HepG2 (cell line): ENCODE measurements around the gene IL17RB. TPM values are rescaled to one million over a fixed set of nuclear protein-coding genes. Genes with fewer than 3 reads are reported as not detected.
A peak's percentile ranks its signal among the peaks of the same experiment; 100 is the strongest.

Experiments
- AGO1 ChIP-seq: fragments of 200-400 bp; formaldehyde crosslinking; IDR thresholded peaks from 2 replicates; pipeline ENCODE4 v1.6.1; 2017; ENCODE audit warnings: mild to moderate bottlenecking, low read depth, low read length, moderate library complexity; ENCODE audit not compliant: poor library complexity, severe bottlenecking
- ATRX ChIP-seq: sonication (generic); formaldehyde crosslinking; IDR thresholded peaks from 2 replicates; pipeline ENCODE4 v1.4.0; 2020; ENCODE audit warnings: missing genetic modification reagents, borderline replicate concordance
- BRCA1 ChIP-seq: sonication (generic); formaldehyde crosslinking; IDR thresholded peaks from 2 replicates; pipeline ENCODE4 v1.4.0; 2020; ENCODE audit warnings: missing genetic modification reagents
- CEBPG ChIP-seq: IDR thresholded peaks from 2 replicates; pipeline ENCODE4 v1.6.1; 2016
- HMGA1 ChIP-seq: sonication (generic); formaldehyde crosslinking; conservative IDR thresholded peaks from 2 replicates; pipeline ENCODE4 v1.4.0; 2020; ENCODE audit warnings: missing genetic modification reagents
- HOXD1 ChIP-seq: sonication (generic); formaldehyde crosslinking; IDR thresholded peaks from 2 replicates; pipeline ENCODE4 v1.5.0; 2020; ENCODE audit warnings: missing genetic modification reagents
- MED8 ChIP-seq: sonication (generic); formaldehyde crosslinking; IDR thresholded peaks from 2 replicates; pipeline ENCODE4 v1.8.1; 2023; ENCODE audit warnings: mild to moderate bottlenecking, missing genetic modification reagents; ENCODE audit not compliant: insufficient replicate concordance
- SSRP1 ChIP-seq: IDR thresholded peaks from 2 replicates; pipeline ENCODE4 v1.6.1; 2016; ENCODE audit warnings: control low read depth
- ZBTB7B ChIP-seq: sonication (generic); formaldehyde crosslinking; IDR thresholded peaks from 2 replicates; pipeline ENCODE4 v1.4.0; 2020; ENCODE audit warnings: missing genetic modification reagents
- ZFP36 ChIP-seq: fragments of 150-350 bp; IDR thresholded peaks from 2 replicates; pipeline ENCODE4 v1.6.1; 2018; ENCODE audit warnings: borderline replicate concordance, low read length, low read depth; ENCODE audit not compliant: partially characterized antibody
- ZNF766 ChIP-seq: sonication (generic); formaldehyde crosslinking; IDR thresholded peaks from 2 replicates; pipeline ENCODE4 v1.5.0; 2020; ENCODE audit warnings: missing genetic modification reagents, borderline replicate concordance
- polyA plus RNA-seq, 8 experiments: library from polyadenylated mRNA; depleted of rRNA in 3 of 8; stranded (reverse) in 7 of 8; unstranded in 1 of 8; fragments of >200 nt; fragmentation: Illumina TruSeq in 4 of 8; extraction: Trizol in 4 of 8; gene quantifications; 2 replicates each; pipeline versions ENCODE4 v1.2.1 to v1.2.3, GENCODE V29; 2011 to 2016; ENCODE audit warnings: low read depth in 4 of 8, missing spikeins in 1 of 8, mixed read lengths in 1 of 8; ENCODE audit not compliant: insufficient read depth in 1 of 8
- total RNA-seq, 5 experiments: library from RNA; depleted of rRNA; stranded (reverse); fragments of >200 nt; fragmentation: Illumina TruSeq; extraction: Trizol; gene quantifications; 2 replicates each; pipeline ENCODE4 v1.2.3, GENCODE V29; 2016; ENCODE audit warnings: low read depth in 1 of 5
- TF ChIP-seq, protein P1 (sequence below), 2 experiments: fragments of 450-650 bp in 1 of 2; sonication (generic) in 1 of 2; formaldehyde crosslinking in 1 of 2; IDR thresholded peaks; 2 replicates each; pipeline versions ENCODE4 v1.6.1 to v1.8.0; 2016 to 2022; ENCODE audit warnings: antibody characterized with exemption in 1 of 2, mild to moderate bottlenecking in 1 of 2, missing genetic modification reagents in 1 of 2
- TF ChIP-seq, protein P2 (sequence below): sonication (generic); formaldehyde crosslinking; IDR thresholded peaks from 2 replicates; pipeline ENCODE4 v1.5.0; 2020; ENCODE audit warnings: missing genetic modification reagents
- TF ChIP-seq, protein P3 (sequence below): sonication (generic); formaldehyde crosslinking; IDR thresholded peaks from 2 replicates; pipeline ENCODE4 v1.5.0; 2020; ENCODE audit warnings: mild to moderate bottlenecking, missing genetic modification reagents

The IL17RB gene
- total and polyA plus RNA-seq, 2 of the 13 experiments (the other 11 are each of a cell fraction or from before 2014, with no cell fraction given): 130 to 190 TPM

DNA sequence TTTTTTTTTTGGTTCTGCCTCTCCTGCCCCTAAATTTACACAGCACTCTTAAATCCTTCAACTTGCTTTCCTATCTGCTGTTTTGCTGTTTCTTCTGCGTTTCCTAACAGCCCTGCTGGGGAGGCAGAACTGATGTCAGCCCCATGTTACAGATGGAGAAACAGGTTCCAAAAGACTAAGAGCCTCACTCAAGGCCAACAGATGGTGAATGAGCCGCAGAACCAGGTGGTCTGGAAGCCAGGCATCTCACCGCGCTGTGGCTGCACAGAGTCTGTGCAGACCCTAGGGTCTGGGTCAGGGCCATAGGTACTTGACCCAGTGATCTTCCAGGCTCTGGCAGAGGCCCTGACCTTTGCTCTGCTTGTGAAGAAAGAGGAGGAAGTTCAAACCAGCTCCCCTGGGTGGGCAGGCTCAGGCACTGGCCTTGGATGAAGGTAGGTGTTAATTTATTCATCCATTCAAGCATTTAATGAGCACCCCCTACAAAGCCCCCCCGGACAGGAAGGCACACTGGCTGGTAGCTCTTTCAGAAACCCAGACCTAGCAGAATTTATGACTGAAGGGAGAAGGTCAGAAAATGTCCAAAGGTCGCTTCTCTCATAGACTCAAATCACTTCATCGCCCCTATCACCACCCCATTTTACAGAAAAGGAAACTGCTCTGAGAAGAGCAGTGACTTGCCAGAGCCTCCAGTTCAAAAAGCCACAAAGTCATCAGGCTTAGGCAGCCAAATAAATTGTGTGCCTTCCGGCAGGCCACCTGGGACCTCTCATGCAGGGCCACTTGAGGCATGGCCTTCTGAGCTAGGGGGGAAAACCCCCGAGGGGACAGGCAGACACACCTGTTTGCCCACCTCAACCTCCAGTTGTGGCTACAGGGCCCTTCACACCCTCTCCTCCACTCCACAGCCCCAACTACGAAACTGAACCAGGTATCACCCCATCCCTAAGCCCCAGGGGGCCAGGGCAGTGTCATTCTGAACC is 2.9 kb upstream of the IL17RB start (continued):
- TF ChIP-seq, protein P1, sequence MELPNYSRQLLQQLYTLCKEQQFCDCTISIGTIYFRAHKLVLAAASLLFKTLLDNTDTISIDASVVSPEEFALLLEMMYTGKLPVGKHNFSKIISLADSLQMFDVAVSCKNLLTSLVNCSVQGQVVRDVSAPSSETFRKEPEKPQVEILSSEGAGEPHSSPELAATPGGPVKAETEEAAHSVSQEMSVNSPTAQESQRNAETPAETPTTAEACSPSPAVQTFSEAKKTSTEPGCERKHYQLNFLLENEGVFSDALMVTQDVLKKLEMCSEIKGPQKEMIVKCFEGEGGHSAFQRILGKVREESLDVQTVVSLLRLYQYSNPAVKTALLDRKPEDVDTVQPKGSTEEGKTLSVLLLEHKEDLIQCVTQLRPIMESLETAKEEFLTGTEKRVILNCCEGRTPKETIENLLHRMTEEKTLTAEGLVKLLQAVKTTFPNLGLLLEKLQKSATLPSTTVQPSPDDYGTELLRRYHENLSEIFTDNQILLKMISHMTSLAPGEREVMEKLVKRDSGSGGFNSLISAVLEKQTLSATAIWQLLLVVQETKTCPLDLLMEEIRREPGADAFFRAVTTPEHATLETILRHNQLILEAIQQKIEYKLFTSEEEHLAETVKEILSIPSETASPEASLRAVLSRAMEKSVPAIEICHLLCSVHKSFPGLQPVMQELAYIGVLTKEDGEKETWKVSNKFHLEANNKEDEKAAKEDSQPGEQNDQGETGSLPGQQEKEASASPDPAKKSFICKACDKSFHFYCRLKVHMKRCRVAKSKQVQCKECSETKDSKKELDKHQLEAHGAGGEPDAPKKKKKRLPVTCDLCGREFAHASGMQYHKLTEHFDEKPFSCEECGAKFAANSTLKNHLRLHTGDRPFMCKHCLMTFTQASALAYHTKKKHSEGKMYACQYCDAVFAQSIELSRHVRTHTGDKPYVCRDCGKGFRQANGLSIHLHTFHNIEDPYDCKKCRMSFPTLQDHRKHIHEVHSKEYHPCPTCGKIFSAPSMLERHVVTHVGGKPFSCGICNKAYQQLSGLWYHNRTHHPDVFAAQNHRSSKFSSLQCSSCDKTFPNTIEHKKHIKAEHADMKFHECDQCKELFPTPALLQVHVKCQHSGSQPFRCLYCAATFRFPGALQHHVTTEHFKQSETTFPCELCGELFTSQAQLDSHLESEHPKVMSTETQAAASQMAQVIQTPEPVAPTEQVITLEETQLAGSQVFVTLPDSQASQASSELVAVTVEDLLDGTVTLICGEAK (IDR thresholded peaks at IDR 0.05): no peak
- TF ChIP-seq, protein P1 (CRISPR knock-in tag; IDR thresholded peaks at IDR 0.05): peak; percentile 31; the same call in 1 of the 2 replicates
- TF ChIP-seq MED8 (CRISPR knock-in tag) (peak; percentile 79), ZNF766 (CRISPR knock-in tag) (0 out of 2 replicates have a peak, but pooled peaks have one; percentile 19), SSRP1 (CRISPR knock-in tag) (peak; percentile 90), ZBTB7B (CRISPR knock-in tag) (peak; percentile 73), HMGA1 (CRISPR knock-in tag) (no peak), CEBPG (CRISPR knock-in tag) (peak; percentile 50; the same call in 1 of the 2 replicates), AGO1 (no peak), ATRX (no peak), HOXD1 (peak; percentile 15; the same call in 1 of the 2 replicates), ZFP36 (no peak), BRCA1 (CRISPR knock-in tag) (no peak)
- TF ChIP-seq, protein P2, sequence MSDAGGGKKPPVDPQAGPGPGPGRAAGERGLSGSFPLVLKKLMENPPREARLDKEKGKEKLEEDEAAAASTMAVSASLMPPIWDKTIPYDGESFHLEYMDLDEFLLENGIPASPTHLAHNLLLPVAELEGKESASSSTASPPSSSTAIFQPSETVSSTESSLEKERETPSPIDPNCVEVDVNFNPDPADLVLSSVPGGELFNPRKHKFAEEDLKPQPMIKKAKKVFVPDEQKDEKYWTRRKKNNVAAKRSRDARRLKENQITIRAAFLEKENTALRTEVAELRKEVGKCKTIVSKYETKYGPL: 0 out of 2 replicates have a peak, but pooled peaks have one; percentile 29
- TF ChIP-seq, protein P3, sequence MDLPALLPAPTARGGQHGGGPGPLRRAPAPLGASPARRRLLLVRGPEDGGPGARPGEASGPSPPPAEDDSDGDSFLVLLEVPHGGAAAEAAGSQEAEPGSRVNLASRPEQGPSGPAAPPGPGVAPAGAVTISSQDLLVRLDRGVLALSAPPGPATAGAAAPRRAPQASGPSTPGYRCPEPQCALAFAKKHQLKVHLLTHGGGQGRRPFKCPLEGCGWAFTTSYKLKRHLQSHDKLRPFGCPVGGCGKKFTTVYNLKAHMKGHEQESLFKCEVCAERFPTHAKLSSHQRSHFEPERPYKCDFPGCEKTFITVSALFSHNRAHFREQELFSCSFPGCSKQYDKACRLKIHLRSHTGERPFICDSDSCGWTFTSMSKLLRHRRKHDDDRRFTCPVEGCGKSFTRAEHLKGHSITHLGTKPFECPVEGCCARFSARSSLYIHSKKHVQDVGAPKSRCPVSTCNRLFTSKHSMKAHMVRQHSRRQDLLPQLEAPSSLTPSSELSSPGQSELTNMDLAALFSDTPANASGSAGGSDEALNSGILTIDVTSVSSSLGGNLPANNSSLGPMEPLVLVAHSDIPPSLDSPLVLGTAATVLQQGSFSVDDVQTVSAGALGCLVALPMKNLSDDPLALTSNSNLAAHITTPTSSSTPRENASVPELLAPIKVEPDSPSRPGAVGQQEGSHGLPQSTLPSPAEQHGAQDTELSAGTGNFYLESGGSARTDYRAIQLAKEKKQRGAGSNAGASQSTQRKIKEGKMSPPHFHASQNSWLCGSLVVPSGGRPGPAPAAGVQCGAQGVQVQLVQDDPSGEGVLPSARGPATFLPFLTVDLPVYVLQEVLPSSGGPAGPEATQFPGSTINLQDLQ (CRISPR knock-in tag): no peak; the same call in 1 of the 2 replicates
